Keratinocyte (primary cell): ENCODE results near the gene TMEM256. TPM values are rescaled to one million over a fixed set of nuclear protein-coding genes. Genes with fewer than 3 reads are reported as not detected.
A peak's percentile ranks its signal among the peaks of the same experiment; 100 is the strongest.

Experiments used
- DNase-seq: peaks from one replicate; pipeline ENCODE4 v3.0.0-alpha.2; 2011; ENCODE audit warnings: low read depth, missing footprints, low spot score
- FAIRE-seq: peaks from 2 replicates; lab custom pipeline; 2011; peaks lifted over from hg19 to GRCh38; lab: Jason Lieb, UNC
- H2AFZ ChIP-seq: 2 replicates; pipeline ENCODE4 v1.6.0; 2012; ENCODE audit warnings: low read length, control low read depth, inconsistent platforms; ENCODE audit not compliant: control insufficient read depth
- H3K27ac ChIP-seq: 2 replicates; pipeline ENCODE4 v1.5.1; 2011; ENCODE audit warnings: low read length; ENCODE audit not compliant: control insufficient read depth, insufficient read depth
- H3K27me3 ChIP-seq: 3 replicates; pipeline ENCODE4 v1.6.0; 2011; ENCODE audit warnings: low read length; ENCODE audit not compliant: control insufficient read depth, insufficient read depth; ENCODE audit errors: extremely low read depth
- H3K36me3 ChIP-seq, 2 experiments: 2 replicates in 1 of 2; 3 replicates in 1 of 2; pipeline ENCODE4 v1.5.1; 2011; ENCODE audit warnings: low read length in 2 of 2, mild to moderate bottlenecking in 1 of 2; ENCODE audit not compliant: control insufficient read depth in 2 of 2, insufficient read depth in 2 of 2; ENCODE audit errors: extremely low read depth in 1 of 2
- H3K4me1 ChIP-seq: 3 replicates; pipeline ENCODE4 v1.5.1; 2011; ENCODE audit warnings: low read length; ENCODE audit not compliant: control insufficient read depth, insufficient read depth; ENCODE audit errors: extremely low read depth
- H3K4me2 ChIP-seq: 3 replicates; pipeline ENCODE4 v1.6.0; 2011; ENCODE audit warnings: low read depth, low read length; ENCODE audit not compliant: control insufficient read depth, insufficient read depth; ENCODE audit errors: extremely low read depth
- H3K4me3 ChIP-seq, 3 experiments: fragments of 200-600 bp in 1 of 3; sonication (generic) in 1 of 3; 2 replicates in 2 of 3; 3 replicates in 1 of 3; pipeline ENCODE4 v1.5.1; 2011 to 2016; ENCODE audit warnings: low read length in 3 of 3, mild to moderate bottlenecking in 3 of 3, control low read depth in 2 of 3, inconsistent platforms in 1 of 3, low read depth in 1 of 3, mixed read lengths in 1 of 3, mixed run types in 1 of 3, moderate library complexity in 1 of 3; ENCODE audit not compliant: control insufficient read depth in 2 of 3, insufficient read depth in 2 of 3; ENCODE audit errors: extremely low read depth in 1 of 3
- H3K79me2 ChIP-seq: 2 replicates; pipeline ENCODE4 v1.6.0; 2012; ENCODE audit warnings: low read length; ENCODE audit not compliant: control insufficient read depth, insufficient read depth
- H3K9ac ChIP-seq: 3 replicates; pipeline ENCODE4 v1.6.0; 2011; ENCODE audit warnings: low read length; ENCODE audit not compliant: control insufficient read depth, insufficient read depth; ENCODE audit errors: extremely low read depth
- H3K9me1 ChIP-seq: 3 replicates; pipeline ENCODE4 v1.6.0; 2011; ENCODE audit warnings: low read length; ENCODE audit not compliant: control insufficient read depth, insufficient read depth; ENCODE audit errors: extremely low read depth
- H3K9me3 ChIP-seq: 2 replicates; pipeline ENCODE4 v1.5.1; 2012; ENCODE audit warnings: low read depth, low read length; ENCODE audit not compliant: control insufficient read depth
- H4K20me1 ChIP-seq: 3 replicates; pipeline ENCODE4 v1.6.0; 2011; ENCODE audit warnings: low read length; ENCODE audit not compliant: control insufficient read depth, insufficient read depth; ENCODE audit errors: extremely low read depth
- EZH2 ChIP-seq: IDR thresholded peaks from one replicate; pipeline ENCODE4 v1.6.1; 2012; ENCODE audit warnings: inconsistent platforms, mild to moderate bottlenecking, low read length, moderate library complexity
- dilution Hi-C: fragments of 300-500 bp; cut with MboI; formaldehyde crosslinking; loops from one replicate; pipeline ENCODE4 v1.7.0; 2020; ENCODE audit warnings: low sequenced_read_pairs; ENCODE audit not compliant: extremely low pct_ligation_motif_present
- polyA plus RNA-seq, 5 experiments: library from polyadenylated mRNA; depleted of rRNA in 3 of 5; stranded (reverse) in 3 of 5; stranded (forward) in 1 of 5; unstranded in 1 of 5; fragments of >200 nt; gene quantifications; 1 replicate in 1 of 5; 2 replicates in 3 of 5; 3 replicates in 1 of 5; pipeline versions ENCODE4 v1.2.1 to v1.2.3, GENCODE V29; 2011 to 2012; ENCODE audit warnings: missing spikeins in 2 of 5, low read depth in 1 of 5, low replicate concordance in 1 of 5
- TF ChIP-seq, protein P1 (sequence below), 3 experiments: IDR thresholded peaks in 1 of 3; conservative IDR thresholded peaks in 1 of 3; optimal IDR thresholded peaks in 1 of 3; 2 replicates in 2 of 3; 3 replicates in 1 of 3; pipeline versions ENCODE3 to v1.5.1; 2011; ENCODE audit warnings: low read length in 3 of 3, mild to moderate bottlenecking in 3 of 3, moderate library complexity in 2 of 3, control low read depth in 1 of 3, inconsistent platforms in 1 of 3; ENCODE audit not compliant: insufficient read depth in 2 of 3; ENCODE audit errors: extremely low read depth in 1 of 3

Gene TMEM256
- polyA plus RNA-seq, 1 donor (not counting 4 experiments of a cell fraction or from before 2014, with no cell fraction given): 68.1 TPM

DNA sequence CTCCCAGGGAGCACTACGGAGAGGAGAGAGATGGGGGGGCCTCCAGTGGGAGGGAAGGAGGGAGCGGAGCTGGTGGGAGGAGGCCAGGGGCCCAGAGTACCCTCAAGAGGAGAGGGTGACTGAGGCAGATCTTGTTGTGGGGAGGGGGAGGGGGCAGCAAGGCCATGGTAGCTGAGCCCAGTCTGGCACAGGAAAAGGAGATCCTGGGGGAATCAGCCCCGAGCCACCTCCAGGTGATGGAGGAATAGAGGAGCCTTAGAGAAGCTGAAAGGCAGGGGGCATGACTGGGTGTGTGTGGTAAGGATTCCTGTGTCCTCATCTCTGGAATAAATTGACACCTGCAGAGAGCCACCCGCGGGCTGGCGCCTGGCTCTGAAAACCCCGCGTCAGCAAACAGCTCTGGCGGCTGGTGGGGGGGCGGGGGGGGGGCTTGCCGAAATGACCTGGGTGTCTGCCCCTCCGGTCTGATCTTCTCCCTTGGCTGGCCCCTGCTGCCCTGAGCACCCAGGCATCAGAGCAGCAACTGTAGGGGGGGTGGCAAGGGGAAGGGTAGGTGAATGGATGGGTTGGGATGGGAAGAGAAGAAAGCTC is 2.4 kb upstream of the TMEM256 start:
- no peak overlapping the region for H3K27ac ChIP-seq
- H4K20me1 ChIP-seq: no peaks in the 10 kb centered on the region
- H3K4me1 ChIP-seq: peaks cover 15% of the 10 kb centered on the region
- DNase-seq: no peak
- H2AFZ ChIP-seq: no peak overlapping the region
- no peak overlapping the region for H3K4me2 ChIP-seq
- no peaks in the 10 kb centered on the region for H3K9me3 ChIP-seq
- peaks cover 5% of the 10 kb centered on the region for H3K79me2 ChIP-seq
- no peaks in the 10 kb centered on the region for H3K27me3 ChIP-seq
- no peak overlapping the region for H3K9ac ChIP-seq
- no peaks in the 10 kb centered on the region for H3K9me1 ChIP-seq
- FAIRE-seq: no peak
- no peak overlapping the region for H3K4me3 ChIP-seq
- dilution Hi-C loops: no loop called here
- H3K36me3 ChIP-seq: peaks cover 0 to 4% of the 10 kb centered on the region in 2 experiments
- TF ChIP-seq, protein P1, sequence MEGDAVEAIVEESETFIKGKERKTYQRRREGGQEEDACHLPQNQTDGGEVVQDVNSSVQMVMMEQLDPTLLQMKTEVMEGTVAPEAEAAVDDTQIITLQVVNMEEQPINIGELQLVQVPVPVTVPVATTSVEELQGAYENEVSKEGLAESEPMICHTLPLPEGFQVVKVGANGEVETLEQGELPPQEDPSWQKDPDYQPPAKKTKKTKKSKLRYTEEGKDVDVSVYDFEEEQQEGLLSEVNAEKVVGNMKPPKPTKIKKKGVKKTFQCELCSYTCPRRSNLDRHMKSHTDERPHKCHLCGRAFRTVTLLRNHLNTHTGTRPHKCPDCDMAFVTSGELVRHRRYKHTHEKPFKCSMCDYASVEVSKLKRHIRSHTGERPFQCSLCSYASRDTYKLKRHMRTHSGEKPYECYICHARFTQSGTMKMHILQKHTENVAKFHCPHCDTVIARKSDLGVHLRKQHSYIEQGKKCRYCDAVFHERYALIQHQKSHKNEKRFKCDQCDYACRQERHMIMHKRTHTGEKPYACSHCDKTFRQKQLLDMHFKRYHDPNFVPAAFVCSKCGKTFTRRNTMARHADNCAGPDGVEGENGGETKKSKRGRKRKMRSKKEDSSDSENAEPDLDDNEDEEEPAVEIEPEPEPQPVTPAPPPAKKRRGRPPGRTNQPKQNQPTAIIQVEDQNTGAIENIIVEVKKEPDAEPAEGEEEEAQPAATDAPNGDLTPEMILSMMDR (optimal IDR thresholded peaks at IDR 0.05 in 1 of 3, IDR thresholded peaks at IDR 0.05 in 1 of 3, conservative IDR thresholded peaks at IDR 0.05 in 1 of 3; ENCODE audit: extremely low read depth in 1 of 3, insufficient read depth in 2 of 3, low read length in 3 of 3): no peak
- no peak for TF ChIP-seq EZH2

GRCh38 chr17:7405350-7406234 is 1.7 kb upstream of the TMEM256 start:
- no peaks in the 10 kb centered on the region for H3K9me3 ChIP-seq
- peak overlapping the region; percentile 85 for H3K4me2 ChIP-seq
- dilution Hi-C loops: no loop called here
- no peaks in the 10 kb centered on the region for H3K27me3 ChIP-seq
- H4K20me1 ChIP-seq: no peaks in the 10 kb centered on the region
- H3K79me2 ChIP-seq: peaks cover 5% of the 10 kb centered on the region
- no peak for DNase-seq
- H3K27ac ChIP-seq: no peak overlapping the region
- FAIRE-seq: no peak
- H2AFZ ChIP-seq: peak overlapping the region; percentile 24
- H3K9ac ChIP-seq: peak overlapping the region; percentile 78
- peaks cover 15% of the 10 kb centered on the region for H3K4me1 ChIP-seq
- no peaks in the 10 kb centered on the region for H3K9me1 ChIP-seq
- TF ChIP-seq, protein P1 (optimal IDR thresholded peaks at IDR 0.05 in 1 of 3, IDR thresholded peaks at IDR 0.05 in 1 of 3, conservative IDR thresholded peaks at IDR 0.05 in 1 of 3; ENCODE audit: extremely low read depth in 1 of 3, insufficient read depth in 2 of 3, low read length in 3 of 3): no peak
- no peak for TF ChIP-seq EZH2
- H3K36me3 ChIP-seq: peaks cover 0 to 4% of the 10 kb centered on the region in 2 experiments
- peak overlapping the region; percentile 53 to 72 (median 55) for H3K4me3 ChIP-seq
